Liver (tissue), 2 donors: ENCODE results near the gene ARL4D.
A peak's percentile ranks its signal among the peaks of the same experiment; 100 is the strongest.

Source experiments
- CTCF ChIP-seq: fragments of 150-350 bp; IDR thresholded peaks from 2 replicates; pipeline ENCODE4 v1.5.1; 2017; ENCODE audit warnings: improper control_type of control experiment, low read depth, low read length; ENCODE audit not compliant: missing input control
- REST ChIP-seq: IDR thresholded peaks from 2 replicates; pipeline ENCODE4 v1.6.1; 2016; ENCODE audit warnings: antibody characterized with exemption, mild to moderate bottlenecking
- donor health status: healthy.

DNA sequence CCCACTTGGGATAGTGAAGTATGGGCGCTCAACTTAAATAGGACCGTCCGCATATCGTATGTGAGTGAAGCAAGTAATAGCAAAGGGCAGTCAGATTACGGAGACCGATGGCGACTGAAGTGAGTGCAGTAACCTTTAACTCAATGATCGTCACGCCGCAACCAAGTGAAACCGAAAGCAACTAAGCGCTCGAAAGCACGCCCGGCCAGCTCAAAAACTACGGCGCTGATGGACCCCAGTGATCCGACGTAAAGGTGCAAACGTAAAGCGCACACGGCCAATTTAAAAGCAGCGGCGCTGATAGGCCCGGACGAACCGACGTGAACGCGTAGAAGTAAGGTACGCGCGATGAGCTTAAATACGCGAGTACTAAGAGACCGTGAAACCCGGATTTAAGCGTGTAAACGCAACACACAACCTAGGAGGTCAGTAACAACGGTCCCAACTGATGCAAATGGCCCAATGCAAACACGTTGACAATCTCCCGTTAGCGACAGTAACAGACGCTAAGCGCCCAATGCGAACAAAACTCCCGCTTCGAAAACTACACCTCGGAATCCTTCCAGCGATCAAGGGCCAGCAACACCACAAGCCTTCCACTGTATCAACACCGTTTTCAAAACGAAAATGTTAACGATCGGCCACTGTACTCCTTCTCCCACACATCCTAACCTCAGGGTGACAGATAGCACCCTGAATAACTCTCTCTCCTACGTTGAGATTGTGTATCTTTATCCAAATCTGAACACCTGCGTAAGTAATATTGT lies 37.9 kb upstream of the ARL4D start:
- no peak for TF ChIP-seq CTCF
- TF ChIP-seq REST = peak; percentile 94
